NK-92 treated with Interleukin-12 subunit alpha and Interleukin-12 subunit beta, amount 100 ng/mL, for 24 hours (cell line): ENCODE data around the gene TRIP13.
"Not testable (repeated sequence)": the region's sequence is repeated elsewhere in the genome, so short reads cannot be mapped to it uniquely, and the experiment has no call there.

Experiments used
- DNase-seq: peaks from one replicate; lab custom pipeline; 2025; lab: John Stamatoyannopoulos, UW

Gene TRIP13

DNA sequence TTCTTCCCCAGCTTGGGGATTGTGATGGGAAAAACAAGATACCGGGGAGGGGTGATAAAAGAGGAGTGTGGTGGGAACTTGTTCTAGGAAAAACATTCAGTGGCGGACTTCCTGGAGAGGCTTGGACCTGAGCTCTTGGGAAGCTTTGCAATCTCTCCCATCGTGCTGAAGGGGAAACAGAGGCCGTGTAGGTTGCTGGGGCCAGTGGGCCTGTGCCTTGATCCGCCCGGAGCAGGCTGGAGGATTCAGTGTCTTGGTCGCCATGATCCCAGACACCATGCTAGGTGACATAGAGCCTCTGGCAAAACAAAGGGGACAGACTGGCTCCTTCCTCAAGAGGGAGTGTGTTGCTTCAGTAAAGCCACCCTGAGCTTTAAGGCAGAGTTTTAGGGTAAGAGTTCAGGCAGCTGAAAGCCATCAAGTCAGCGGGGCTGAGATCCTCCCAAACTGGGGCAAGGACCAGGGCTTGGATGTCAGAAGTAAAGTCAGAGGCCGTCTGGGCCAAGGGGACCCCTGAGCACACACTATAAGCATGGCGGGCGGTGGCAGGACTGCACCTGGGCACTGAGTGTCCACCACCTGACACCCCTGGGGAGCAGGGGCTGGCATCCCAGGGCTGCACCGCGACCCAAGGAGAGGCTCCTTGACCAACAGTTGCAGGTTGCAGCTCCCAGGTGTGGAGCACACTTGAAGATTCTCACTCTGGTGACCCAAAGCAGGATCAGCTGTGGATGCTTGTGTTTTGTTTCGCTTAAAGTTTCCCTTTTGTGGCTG is 44.7 kb downstream of the TRIP13 start:
- DNase-seq = no peak

DNA sequence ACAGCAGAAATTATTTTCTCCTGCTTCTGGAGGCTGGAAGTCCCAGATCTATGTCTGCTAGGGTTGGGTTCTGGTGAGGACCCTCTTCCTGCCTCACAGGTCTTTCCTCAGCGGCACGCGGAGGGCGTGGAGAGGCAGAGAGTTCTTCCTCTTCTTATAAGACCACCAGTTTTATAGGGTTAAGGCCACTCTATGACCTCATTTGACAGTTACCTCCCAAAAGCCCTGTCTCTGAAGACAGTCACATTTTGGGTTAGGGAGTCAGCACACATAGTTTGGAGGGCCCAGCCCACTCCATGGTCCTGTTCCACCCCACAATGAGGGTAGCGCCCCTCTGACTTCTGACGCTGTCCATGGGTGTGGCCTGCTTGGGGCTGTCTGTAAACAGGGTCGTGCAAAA is 46.7 kb downstream of the TRIP13 start:
- no peak for DNase-seq

DNA sequence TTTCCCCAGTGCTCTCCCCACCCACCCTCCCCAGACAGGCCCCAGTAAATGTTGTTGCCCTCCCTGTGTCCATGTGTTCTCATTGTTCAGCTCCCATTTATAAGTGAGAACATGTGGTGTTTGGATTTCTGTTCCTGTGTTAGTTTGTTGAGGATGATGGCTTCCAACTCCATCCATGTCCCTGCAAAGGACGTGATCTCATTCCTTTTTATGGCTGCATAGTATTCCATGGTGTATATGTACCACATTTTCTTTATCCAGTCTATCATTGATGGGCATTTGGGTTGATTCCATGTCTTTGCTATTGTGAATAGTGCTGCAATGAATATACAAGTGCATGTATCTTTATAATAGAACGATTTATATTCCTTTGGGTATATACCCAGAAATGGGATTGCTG is 48.1 kb downstream of the TRIP13 start:
- not testable (repeated sequence) for DNase-seq

DNA sequence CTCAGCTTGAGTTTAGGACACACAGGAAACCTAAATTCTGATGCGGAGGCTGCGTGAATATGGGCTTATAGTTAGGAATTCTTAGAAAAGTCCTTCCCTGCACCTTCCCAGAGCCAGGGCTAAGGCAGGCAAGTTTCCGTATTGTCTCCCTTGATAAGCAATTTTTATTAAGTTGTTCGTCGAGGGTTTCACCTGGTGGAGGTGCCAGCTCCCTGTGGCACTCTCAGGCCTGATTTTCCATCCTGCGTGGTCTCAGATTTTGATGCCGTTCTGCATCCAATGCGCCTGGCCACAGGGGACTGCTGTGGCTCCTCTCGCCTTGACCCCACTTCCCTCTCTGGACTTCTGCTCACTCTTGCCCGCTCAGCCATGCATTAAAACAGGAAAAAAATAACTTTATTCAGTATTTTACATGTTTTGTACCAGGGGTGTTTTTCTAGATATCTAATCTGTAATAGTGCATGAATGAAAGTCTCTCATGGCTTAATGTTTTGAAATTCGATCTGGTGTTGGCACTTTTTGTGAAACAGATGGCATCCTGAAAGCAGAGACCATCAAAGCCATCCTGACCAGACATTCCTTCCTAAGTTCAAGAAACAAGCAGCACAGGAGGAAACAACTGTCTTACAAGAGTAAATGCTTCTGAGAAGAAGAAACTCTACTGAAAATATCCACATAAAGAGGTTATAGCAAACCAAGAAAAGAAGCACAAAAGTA is 50.7 kb downstream of the TRIP13 start:
- DNase-seq = no peak

DNA sequence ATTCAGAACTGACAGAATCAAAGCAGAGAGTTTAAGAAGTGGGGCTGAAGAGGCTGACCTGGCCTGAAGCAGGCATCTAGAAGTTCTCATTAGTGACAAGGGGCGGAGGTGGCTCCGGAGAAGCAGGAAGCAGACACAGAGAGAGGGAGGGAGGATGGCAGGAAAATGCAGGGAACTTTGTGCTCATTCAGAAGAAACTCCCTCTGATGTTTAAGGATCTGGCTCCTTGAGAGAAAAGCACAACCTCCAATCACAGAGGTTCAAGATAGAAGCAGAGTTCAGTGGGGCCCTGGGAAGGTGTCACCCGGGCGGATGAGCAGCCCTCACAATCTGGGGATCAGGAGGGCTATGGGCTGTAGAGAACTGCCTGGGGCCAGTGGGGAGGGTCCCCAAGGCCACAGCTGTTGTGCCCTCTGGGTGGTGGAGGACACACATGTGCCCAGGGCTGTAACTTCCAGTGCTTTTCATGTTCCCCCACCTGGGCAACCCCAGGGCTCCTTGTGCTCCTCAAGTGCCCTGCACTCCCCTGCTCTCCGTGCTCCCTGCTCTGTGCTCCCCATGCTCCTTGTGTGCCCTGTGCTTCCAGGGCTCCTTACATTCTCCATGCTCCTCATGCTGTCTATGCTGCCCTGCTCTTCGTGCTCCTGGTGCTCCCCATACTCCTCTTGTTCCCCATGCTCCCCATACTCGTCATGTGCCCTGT is 51.4 kb downstream of the TRIP13 start:
- no peak for DNase-seq

DNA sequence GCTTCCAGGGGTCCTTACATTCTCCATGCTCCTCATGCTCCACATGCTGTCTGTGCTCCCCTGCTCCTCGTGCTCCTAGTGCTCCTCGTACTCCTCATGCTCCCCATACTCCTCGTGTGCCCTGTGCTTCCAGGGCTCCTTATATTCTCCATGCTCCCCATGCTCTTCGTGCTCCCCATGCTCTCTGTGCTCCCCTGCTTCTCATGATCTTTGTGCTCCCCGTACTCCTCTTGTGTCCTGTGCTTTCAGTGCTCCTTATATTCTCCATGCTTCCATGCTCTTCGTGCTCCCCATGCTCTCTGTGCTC is 51.9 kb downstream of the TRIP13 start:
- DNase-seq = no peak

DNA sequence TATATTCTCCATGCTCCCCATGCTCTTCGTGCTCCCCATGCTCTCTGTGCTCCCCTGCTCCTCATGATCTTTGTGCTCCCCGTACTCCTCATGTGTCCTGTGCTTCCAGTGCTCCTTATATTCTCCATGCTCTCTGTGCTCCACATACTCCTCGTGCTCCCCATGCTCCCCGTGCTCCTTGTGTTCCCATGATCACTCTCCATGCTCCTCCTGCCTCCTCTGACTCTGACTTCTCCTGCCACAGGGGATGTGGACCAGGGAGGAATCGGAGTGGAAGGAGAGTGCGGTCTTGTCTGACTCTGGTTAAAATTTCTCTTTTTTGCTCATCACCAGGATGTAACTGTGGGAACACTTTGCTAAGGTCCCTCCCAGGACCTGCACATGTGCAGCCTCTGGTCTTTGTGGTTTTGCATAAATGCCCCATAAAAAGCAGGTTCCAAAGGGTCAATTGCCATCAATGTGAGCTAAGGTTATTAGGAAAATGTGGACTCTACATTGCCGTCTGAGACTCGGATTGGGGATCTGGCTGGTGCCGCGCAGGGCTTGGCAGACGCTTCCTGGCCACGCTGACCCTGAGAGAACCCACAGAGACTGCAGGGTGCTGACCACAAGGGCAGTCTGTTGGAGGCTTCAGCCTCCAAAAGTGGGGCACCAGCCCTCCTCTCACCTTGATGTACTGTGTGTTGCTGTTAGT is 52.5 kb downstream of the TRIP13 start:
- no peak for DNase-seq

DNA sequence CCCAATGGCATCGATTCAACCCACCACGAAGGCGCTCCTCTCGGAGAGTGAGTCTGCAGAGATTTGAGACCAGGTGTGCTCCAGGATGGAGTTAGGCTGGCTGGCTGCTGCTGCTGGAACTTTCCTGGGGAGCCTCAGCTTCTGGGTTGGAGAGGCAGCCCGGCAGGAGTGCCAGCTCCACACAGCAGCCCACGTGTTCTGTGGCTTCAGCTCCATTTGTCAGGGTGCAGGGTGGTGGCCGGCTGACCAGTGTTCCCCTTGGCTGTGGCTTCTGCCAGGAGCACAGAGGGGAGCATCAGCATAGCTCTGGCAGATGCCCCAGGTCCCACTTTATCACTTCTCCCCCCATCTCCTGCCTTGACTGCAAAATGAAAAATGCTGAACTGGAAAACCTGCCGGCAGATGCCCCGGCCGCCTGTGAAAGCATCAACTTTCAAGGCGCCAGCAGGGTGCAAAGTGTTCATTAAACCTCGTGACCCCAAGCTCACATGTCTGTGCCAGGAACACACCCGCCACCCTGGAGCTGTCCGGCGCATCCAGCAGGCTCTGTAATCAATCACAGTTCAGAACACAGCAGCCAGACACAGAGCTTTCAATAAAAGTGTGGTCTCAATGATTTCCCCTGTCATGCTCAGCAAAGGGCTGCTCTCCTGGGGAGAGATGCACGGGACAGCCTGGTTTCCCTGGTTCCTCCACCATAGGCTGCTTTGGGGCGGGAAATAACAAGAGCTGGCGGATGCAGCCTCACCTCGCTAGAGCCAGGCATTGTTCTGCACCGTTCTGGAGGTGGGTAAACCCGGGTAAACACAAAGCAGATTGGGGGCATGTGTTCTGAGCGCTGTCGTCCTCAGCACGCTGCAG is 53.2 kb downstream of the TRIP13 start:
- no peak for DNase-seq

DNA sequence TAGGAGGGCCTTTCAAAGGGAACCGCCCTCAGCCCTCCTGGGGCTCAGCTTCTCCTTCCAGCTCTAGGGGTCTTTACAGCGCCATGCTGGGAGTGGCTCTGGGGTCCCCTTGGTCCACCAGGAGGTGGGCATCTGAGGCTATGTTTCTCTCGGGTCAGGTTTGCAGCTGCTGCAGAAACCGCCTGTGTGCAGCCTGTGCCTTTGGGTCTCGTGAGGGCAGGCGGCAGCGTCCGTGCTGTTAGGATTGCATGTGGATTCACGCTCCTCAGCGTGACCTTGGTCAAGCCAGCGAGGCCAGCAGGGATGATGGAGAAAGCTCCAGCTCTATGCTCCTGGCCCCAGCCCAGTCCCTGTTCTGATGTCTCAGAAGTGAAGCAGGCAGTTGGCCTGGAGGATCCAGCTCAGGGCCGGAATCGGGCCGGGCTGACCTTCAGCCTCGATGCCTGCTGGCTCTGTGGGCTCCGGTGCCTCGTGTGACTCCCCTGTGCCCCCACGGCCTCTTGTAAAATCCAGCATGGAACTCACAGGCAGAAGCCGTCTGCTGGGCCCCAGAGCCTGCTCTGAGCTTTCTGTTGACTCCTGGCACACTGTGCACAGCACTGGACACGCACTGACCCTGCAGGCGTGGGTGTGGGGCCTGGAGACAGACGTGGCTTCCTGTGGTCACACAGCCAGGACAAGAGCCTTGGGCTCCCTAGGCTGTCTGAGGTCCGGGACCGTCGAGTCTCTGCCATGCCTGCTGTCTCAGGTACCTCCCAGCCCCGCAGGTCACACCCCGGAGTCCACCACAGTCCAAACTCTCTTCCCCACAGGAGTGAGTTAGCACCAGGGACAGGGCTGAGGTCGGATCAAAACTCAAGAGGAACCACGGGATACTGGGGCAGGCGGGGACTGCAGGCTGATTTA is 54.3 kb downstream of the TRIP13 start:
- no peak for DNase-seq

DNA sequence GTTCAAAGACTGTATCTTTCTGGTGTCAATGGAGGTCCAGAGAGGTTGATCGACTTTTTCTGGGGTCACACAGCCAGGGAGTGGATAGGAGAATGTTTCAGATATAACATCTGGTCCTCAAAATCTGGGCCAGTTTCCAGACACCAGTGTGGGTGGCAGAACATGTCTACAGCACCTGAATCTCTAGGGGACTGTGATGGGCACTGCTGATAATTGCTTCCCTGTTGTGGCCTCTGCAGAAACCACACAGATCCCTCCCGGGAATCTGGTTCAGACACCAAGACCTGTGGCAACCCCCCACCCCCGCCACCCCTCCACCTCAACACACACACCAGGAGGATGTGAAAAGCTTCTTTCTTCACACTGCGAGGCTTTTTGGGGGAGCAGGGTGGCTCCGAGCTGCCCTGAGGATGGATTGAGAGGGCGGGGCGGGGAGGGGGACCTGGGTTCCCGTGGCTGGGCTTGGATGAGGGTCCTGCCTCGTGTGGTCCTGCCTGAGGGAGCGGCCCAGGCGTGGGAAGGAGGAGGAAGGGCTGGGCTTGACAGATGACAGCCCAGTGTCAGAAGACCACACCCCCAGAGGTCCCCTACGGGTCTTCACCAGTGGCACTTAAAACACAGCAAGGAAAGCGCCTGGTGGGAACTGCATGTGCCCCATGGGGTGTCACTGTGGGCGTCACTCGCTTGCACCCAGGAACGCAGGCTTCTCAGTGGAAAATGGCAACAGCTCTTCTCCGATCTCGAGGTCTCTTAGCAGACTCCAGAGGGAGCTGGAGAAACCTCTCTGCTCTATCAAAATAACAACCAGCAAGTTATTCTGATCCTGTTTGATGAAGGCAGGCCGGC is 55.2 kb downstream of the TRIP13 start:
- DNase-seq = no peak

DNA sequence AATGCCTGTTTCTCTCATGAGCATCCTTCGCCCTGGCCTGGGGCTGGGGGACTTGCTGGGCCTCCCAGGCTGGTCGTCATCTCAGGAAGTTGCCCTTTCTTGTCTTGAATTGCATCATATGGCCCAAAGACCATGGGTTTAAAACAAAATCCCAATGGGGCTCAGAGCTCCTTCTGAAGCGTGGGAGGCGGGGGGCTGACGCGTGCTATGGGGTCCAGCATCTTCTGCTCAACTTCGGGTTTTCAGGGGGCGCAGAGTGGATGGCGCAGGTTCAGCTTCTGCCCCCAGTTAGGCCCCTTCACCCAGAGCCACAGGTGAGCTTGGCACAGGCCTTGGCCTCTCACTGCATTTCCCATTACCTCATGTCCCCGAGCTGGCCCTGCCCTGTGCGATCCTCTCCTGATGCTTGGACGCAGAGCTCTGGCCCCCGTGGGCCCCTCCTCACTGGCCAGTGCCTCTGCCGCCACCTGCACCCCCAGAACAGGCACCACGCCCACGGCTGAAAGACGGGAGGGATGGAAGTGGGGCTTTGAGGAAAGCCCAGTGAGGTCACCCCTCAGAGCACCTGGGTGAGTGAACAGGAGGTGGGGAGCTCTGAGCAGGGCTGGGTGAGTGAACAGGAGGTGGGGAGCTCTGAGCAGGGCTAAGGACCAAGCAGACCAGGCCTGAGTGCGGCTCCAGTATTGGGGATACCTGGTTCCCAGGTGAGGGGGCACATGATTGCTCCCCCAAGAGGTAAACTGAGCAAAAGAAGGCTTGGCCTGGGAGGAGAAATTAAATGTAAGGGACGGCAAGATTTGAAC is 56.0 kb downstream of the TRIP13 start:
- no peak for DNase-seq

DNA sequence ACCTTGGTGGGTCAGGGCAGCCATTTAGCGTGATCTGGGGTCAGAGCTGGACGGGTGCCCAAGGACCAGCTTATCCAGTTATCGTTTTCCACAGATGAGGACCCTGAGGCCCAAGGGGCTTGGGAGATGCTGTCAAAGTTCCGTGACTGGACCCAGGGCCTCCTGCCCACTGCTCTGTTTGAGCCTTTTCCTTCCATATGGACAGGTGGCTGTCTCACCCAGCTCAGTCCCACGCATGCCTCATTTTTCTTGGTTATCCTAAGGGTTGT is 56.5 kb downstream of the TRIP13 start:
- no peak for DNase-seq

DNA sequence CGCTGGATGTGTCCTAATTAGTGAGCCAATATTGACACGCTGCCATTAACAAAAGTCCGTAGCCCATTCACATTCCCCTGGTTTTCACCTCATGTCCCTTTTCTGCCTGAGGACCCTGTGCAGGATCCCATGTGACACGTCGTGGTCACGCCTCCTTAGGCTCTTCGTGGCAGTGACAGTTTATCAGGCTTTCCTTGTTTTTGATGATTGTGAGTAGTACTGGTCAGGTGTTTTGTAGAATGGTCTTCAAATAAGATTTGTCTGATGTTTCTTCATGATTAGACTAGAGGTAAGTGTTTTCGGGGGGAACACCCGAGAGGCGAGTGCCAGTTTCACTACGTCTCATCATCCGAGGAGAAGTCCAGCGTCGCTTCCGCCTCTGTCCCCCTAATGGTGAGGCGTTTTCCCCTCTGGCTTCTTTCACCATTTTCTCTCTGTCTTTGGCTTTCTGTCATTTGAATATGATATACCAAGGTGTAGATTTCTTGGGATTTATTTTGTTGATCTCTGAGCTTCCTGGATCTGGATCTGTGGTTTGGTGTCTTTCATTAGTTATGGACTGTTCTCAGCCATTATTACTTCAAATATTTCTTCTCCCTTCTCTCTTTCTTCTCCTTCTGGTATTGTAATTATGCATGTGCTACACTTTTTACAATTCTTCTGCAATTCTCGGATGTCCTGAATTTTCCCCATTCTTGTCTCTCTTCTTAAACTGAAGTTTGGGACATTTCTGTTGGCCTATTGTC is 57.3 kb downstream of the TRIP13 start:
- DNase-seq = no peak

DNA sequence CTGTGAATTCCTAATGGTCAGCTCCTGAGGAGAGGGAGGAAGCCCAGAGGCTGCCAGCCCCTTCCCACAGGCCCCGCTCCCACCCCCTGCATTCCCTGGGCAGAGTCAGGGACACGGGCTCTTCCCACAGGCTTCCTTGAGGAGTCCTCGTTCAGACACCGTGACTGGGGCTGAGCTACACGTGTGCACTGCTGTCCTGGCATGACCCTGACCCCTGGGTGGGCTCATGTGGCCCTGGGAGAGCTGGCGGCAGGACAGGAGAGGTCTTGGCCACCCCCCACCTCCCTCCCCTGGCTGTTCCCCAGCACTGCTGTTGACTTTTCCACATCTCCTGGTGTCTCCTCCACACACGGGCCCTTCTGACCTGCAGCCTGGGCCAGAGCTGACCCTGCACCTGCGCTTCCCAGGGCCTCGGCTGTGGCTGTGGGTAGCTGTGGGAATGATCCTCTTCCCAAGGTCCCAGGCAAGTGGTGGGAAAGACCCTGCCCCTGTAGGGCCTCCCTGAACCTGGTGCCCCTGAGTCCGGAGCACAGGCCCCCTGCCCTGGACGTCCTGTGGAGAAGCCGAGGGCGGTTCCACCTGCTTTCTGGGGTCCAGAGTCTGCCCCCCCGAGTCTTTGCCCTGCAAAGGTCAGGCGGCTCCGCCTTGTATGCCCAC is 59.4 kb downstream of the TRIP13 start:
- DNase-seq = no peak

DNA sequence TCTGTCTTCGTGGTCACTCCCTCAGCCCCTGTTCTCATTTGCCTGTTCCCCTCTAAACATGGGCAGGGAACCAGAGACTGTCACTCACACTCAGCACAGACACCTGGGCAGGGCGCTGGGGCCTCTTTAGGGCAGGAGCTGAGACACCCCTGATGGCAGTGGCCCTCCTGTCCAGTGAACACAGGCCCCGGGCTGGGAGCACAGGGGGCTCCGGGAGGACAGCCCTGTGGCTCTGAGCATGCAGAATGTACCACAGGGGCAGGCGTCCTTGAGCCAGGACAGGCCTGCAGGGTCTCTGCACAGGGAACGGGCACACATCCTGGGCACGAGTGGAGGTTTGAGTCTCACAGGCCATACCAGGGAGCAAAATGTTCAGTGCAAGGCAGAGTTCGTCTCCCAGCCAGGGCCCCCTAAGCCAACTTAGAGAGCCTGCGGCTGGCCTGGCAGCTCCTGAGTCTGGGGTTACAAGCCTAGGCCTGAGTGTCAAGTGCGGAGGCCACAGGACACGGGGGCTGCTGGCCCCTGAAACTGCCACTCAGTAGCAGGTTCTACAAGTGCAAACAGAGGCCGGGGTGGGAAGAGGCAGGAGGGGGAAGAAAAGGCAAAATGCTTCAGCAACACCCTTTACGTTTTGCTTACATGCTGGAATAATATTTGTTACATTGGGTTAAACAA is 60.0 kb downstream of the TRIP13 start:
- DNase-seq = no peak

DNA sequence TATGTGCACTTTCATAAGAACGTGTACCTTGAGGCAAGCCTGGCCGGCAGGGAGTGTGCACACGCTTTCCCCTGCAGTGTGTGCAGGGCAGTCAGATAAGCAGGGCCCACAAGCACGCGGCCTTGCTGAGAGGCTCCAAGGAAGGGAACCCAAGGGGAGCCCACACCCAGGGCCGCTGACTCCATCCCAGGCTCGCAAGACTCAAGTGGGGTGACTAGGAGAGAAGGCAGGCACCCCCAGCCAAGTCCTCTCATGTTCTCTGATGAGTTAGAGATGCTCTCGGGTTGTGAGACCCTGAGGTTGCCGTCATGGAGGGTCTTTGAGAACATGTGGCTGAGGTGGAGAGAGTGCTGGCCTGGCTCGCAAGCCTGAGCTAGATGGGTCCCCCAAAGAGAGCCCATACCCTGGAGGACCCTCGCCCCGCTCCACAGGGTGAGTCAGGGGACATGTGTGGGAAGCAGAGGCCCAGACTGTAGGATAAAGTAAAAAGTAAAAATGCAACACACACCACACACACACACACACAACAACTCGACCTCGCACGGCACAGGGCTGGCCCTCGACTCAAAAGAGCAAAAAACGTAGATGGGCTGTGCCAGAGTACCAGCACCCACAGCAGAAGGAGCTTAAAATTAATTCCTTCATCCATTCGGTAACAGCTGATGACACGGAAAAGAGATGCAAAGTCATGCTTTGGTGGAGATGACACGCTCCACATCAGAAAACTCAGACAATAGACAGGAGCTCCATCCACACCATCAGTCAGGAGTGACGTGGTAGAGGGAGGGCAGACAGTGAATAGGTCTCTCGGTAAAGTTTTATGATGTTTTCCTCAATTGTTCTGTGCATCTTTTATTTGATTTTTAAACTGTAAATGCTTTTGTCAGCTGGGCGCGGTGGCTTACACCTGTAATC is 61.1 kb downstream of the TRIP13 start:
- DNase-seq = no peak
